Measurements from ENCODE around the gene IQGAP2. TPM values are rescaled to one million over a fixed set of nuclear protein-coding genes. Genes with fewer than 3 reads are reported as not detected.

IQGAP2 gene
- total and polyA plus RNA-seq, 2 of the 8 experiments (the other 6 are each of a cell fraction or from before 2014, with no cell fraction given) = 19.7 to 66.0 TPM

GRCh38 chr5:76479281-76479680 lies 76.2 kb downstream of the IQGAP2 start (continued):
- TF ChIP-seq CHD2 (IDR thresholded peaks at IDR 0.05; ENCODE audit: low read length) (no peak), RBBP5 (IDR thresholded peaks at IDR 0.05; ENCODE audit: borderline replicate concordance, low read depth, low read length) (no peak), KDM1A (IDR thresholded peaks at IDR 0.05; ENCODE audit: borderline replicate concordance, low read length) (no peak), YY1 (IDR thresholded peaks at IDR 0.05; ENCODE audit: low read depth, low read length) (no peak), NRF1 (IDR thresholded peaks at IDR 0.05; ENCODE audit: low read depth, low read length) (no peak)
- TF ChIP-seq, protein P1, sequence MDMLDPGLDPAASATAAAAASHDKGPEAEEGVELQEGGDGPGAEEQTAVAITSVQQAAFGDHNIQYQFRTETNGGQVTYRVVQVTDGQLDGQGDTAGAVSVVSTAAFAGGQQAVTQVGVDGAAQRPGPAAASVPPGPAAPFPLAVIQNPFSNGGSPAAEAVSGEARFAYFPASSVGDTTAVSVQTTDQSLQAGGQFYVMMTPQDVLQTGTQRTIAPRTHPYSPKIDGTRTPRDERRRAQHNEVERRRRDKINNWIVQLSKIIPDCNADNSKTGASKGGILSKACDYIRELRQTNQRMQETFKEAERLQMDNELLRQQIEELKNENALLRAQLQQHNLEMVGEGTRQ (IDR thresholded peaks at IDR 0.05; ENCODE audit: low read length) = no peak

All from H1 (cell line).